Tibial nerve (tissue), 4 donors: ENCODE results near the gene GPX6. TPM values are rescaled to one million over a fixed set of nuclear protein-coding genes. Genes with fewer than 3 reads are reported as not detected.
"Not testable (repeated sequence)": the region's sequence is repeated elsewhere in the genome, so short reads cannot be mapped to it uniquely, and the experiment has no call there.

Experiments
- DNase-seq, 2 donors: peaks; one replicate each; pipeline ENCODE4 v3.0.0-alpha.2; 2019; ENCODE audit warnings: low spot score in 2 of 2
- H3K27ac ChIP-seq, 4 donors: fragments of 200-600 bp; sonication (generic) in 3 of 4; one replicate each; pipeline ENCODE4 v1.5.1; 2017 to 2019; ENCODE audit warnings: mild to moderate bottlenecking in 1 of 4
- H3K27me3 ChIP-seq, 2 donors: fragments of 200-600 bp; sonication (generic) in 1 of 2; one replicate each; pipeline versions ENCODE4 v1.5.1 to v1.6.0; 2017 to 2019
- H3K36me3 ChIP-seq, 3 donors: fragments of 200-600 bp; sonication (generic); one replicate each; pipeline ENCODE4 v1.5.1; 2018 to 2019
- H3K4me1 ChIP-seq, 4 donors: fragments of 200-600 bp; sonication (generic) in 3 of 4; one replicate each; pipeline ENCODE4 v1.5.1; 2017 to 2019
- H3K4me3 ChIP-seq, 4 donors: fragments of 200-600 bp; sonication (generic) in 3 of 4; one replicate each; pipeline ENCODE4 v1.5.1; 2017 to 2019; ENCODE audit warnings: mild to moderate bottlenecking in 1 of 4, moderate library complexity in 1 of 4
- H3K9me3 ChIP-seq, 4 donors: fragments of 200-600 bp; sonication (generic) in 3 of 4; one replicate each; pipeline ENCODE4 v1.5.1; 2017 to 2019
- EP300 ChIP-seq, 2 donors: sonication (generic); formaldehyde crosslinking; IDR thresholded peaks; one replicate each; pipeline ENCODE4 v1.6.1; 2017; ENCODE audit warnings: antibody characterized with exemption in 2 of 2, mild to moderate bottlenecking in 1 of 2
- POLR2A ChIP-seq, 2 donors: fragments of 450-650 bp; IDR thresholded peaks; one replicate each; pipeline ENCODE4 v1.6.1; 2017; ENCODE audit warnings: antibody characterized with exemption in 2 of 2, mild to moderate bottlenecking in 2 of 2, moderate library complexity in 2 of 2
- WGBS, 2 donors: methylation state at CpG; one replicate each; pipeline ENCODE4 v1.1.5; 2018; 5-methylcytosine and 5-hydroxymethylcytosine counted together
- total RNA-seq, 4 donors: library from RNA; depleted of rRNA; stranded (reverse); fragments of >200 nt; gene quantifications; one replicate each; pipeline ENCODE4 v1.1.0, GENCODE V29; 2016
- TF ChIP-seq, protein P1 (sequence below), 5 experiments: fragments of 200-600 bp in 3 of 5; fragments of 450-650 bp in 2 of 5; sonication (generic) in 3 of 5; IDR thresholded peaks; one replicate each; pipeline ENCODE4 v1.5.1; 2016 to 2019; ENCODE audit warnings: antibody characterized with exemption in 5 of 5, mild to moderate bottlenecking in 3 of 5, moderate library complexity in 2 of 5

The GPX6 gene
- total RNA-seq, 4 donors from 2014 or later = not detected

DNA sequence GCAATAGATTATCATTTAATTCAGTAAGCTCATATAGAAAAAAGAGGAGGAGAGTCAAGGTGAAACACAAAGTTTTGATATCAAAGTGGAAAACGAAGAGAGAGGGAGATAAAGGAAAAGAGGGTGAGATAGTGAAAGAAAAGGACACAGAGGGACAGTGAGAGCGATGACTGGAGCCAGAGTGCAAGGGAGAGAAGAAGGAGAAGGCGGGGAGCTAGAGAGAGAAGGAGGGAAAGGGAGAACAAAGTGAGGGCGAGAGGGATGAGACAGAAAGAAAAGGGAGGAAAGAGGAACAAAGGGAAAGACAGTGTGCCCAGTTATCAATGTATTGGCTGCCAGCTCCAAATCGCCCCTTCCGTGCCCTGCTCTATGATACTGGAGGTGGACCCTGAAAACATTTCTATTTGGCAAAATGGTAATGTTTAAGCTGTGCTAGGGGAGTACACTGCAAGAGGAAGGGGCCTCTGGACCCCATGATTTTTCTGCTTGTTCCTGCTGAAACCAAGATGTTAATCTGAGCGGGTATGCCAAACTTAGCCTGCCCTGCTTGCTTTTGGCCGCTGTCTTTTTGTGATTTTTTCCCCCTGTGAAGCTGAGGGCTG, 37.9 kb upstream of the GPX6 start:
- Histone ChIP-seq H3K27ac (no peak overlapping the region), H3K4me1 (peaks cover 0 to 4% (median 0%) of the 10 kb centered on the region in 4 donors), H3K9me3 (no peaks in the 10 kb centered on the region), H3K27me3 (peaks cover 0 to 9% of the 10 kb centered on the region in 2 donors), H3K4me3 (peak overlapping the region in 2 of 4 donors; percentile 15 to 23), H3K36me3 (no peaks in the 10 kb centered on the region)
- WGBS, 2 donors = 44 to 51% methylated on average over 8 of the region's 8 CpGs
- no peak for DNase-seq
- TF ChIP-seq EP300 (IDR thresholded peaks at IDR 0.05) = no peak
- no peak for TF ChIP-seq POLR2A (IDR thresholded peaks at IDR 0.05)
- TF ChIP-seq, protein P1, sequence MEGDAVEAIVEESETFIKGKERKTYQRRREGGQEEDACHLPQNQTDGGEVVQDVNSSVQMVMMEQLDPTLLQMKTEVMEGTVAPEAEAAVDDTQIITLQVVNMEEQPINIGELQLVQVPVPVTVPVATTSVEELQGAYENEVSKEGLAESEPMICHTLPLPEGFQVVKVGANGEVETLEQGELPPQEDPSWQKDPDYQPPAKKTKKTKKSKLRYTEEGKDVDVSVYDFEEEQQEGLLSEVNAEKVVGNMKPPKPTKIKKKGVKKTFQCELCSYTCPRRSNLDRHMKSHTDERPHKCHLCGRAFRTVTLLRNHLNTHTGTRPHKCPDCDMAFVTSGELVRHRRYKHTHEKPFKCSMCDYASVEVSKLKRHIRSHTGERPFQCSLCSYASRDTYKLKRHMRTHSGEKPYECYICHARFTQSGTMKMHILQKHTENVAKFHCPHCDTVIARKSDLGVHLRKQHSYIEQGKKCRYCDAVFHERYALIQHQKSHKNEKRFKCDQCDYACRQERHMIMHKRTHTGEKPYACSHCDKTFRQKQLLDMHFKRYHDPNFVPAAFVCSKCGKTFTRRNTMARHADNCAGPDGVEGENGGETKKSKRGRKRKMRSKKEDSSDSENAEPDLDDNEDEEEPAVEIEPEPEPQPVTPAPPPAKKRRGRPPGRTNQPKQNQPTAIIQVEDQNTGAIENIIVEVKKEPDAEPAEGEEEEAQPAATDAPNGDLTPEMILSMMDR (IDR thresholded peaks at IDR 0.05) = no peak

DNA sequence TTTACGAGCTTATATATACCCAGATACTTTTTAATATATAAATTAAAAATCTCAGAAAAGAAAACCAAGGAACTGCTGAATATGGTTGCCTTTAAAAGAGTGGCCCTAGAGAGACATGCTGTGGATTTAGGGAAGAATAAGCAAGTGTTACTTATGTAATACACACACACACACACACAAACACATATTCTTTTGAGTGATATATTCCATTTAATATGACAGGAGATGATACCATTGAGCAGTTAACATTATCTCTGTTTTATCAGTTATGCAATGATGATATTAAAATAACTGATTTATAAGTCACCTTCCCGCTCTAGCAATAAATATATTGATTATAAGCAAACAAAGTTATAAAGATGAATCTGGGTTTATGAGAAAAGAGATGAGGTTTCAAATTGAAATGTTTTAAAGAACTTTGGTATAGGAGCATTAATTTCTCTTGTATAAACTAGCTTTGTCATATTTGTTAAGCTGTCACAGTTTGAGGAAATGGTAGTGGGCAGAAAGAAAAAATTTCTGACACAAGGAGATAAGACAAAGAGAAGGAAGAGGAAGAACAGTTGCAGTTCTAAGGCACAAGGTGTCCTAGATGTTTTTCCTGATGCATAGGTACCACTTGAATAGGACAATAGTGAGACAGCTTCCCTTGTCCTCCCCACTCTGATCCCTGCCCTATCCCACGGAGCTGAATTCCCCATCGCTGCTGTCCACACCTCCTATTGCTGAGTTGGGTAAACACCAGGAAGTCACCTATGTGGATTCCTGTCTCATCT, 36.5 kb upstream of the GPX6 start:
- H3K27ac ChIP-seq = no peak overlapping the region
- no peak for TF ChIP-seq EP300 (IDR thresholded peaks at IDR 0.05)
- no peaks in the 10 kb centered on the region for H3K9me3 ChIP-seq
- 67 to 78% methylated on average over 4 of the region's 4 CpGs for WGBS, 2 donors
- H3K36me3 ChIP-seq = no peaks in the 10 kb centered on the region
- no peak overlapping the region for H3K4me3 ChIP-seq
- H3K27me3 ChIP-seq = peaks cover 0 to 9% of the 10 kb centered on the region in 2 donors
- DNase-seq = no peak
- H3K4me1 ChIP-seq = peaks cover 0 to 4% (median 0%) of the 10 kb centered on the region in 4 donors

DNA sequence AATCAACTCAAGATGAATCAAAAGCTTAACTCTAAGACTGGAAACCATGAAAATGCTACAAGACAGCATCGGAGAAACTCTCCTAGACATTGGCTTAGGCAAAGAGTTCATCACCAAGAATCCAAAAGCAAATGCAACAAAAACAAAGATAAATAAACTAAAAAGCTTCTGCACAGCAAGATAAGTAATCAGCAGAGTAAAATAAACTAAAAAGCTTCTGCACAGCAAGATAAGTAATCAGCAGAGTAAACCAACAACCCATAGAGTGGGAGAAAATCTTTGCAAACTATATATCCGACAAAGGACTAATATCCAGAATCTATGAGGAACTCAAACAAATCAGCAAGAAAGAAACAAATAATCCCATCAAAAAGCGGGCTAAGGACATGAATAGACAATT, 31.4 kb upstream of the GPX6 start:
- not testable (repeated sequence) for H3K27ac ChIP-seq, H3K36me3 ChIP-seq, DNase-seq, H3K27me3 ChIP-seq, H3K9me3 ChIP-seq, H3K4me3 ChIP-seq
- H3K4me1 ChIP-seq = peaks cover 0 to 19% (median 0%) of the 10 kb centered on the region in 4 donors
- WGBS, 2 donors = 87 to 97% methylated on average over 3 of the region's 3 CpGs

DNA sequence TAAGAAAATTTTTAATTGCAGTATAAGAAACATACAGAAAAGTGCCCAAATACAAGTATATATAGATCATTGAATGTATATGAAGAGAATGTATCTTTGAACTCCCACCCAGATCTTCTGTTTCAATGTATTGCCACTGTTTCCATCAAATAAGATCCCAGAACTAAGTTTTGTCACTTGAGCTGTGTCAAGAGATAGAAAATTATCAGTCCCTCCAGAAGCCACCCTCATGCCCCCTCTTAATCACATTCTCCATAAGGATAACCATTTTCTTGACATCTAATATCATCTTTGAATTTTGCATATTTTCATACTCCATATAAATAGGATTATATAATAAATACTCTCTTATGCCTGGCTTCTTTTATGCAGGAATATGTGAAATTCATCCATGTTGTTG, 30.4 kb upstream of the GPX6 start:
- Histone ChIP-seq H3K4me3 (no peak overlapping the region), H3K27ac (no peak overlapping the region), H3K4me1 (peaks cover 0 to 19% (median 0%) of the 10 kb centered on the region in 4 donors), H3K27me3 (no peaks in the 10 kb centered on the region), H3K9me3 (peaks cover 0 to 6% (median 0%) of the 10 kb centered on the region in 4 donors), H3K36me3 (no peaks in the 10 kb centered on the region)
- TF ChIP-seq, protein P1 (IDR thresholded peaks at IDR 0.05) = no peak
- no peak for TF ChIP-seq EP300 (IDR thresholded peaks at IDR 0.05)
- TF ChIP-seq POLR2A (IDR thresholded peaks at IDR 0.05) = no peak
- DNase-seq = no peak

DNA sequence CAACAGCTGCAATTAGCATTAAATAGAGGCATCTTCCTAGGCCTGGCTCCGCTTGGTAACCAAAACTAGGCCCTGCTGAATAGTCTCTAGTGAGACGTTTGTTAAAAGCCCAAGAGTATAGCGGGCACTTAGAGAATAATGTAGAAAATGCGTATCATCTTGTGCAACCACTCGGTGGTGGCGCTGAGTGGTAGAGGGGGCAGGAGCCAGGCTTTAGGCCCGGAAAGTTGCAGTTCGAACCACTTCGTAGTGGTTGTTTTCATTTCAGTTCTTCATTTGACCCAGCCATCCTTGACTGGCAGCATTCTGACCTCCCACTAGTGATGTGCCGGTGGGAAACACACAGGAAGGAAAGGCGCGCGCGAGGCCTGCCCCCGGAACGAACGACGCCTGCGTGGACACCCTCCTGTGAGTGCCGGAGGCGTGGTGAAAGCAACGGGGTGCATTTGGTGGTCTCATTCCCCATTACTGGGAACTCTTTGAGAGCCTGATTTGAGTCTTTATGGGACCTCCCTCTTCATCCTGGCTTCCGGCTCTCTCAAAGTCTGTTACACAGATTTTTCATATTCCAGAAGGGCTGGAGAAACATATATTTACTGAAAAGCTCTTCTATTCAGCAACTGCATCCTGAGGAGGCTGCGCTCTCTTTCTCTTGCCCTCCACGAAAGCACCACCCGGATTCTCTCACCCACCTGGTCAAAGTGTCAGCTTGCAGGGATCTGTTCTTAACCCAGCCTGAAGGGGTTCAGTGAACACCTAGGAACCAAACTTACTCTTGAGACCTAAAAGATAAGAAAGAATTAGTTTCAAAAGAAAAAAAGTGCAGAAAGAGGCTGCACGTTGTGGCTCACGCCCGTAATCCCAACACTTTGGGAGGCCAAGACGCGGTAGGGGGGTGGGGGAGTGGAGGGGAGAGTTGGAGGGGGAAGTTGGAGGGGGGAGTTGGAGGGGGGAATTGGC, 28.3 kb upstream of the GPX6 start:
- H3K4me3 ChIP-seq = peak overlapping the region; percentile 0 to 40 (median 8)
- peaks cover 0 to 19% (median 0%) of the 10 kb centered on the region in 4 donors for H3K4me1 ChIP-seq
- H3K27me3 ChIP-seq = no peaks in the 10 kb centered on the region
- no peaks in the 10 kb centered on the region for H3K36me3 ChIP-seq
- 7% methylated on average over 31 of the region's 31 CpGs for WGBS, 2 donors
- peaks cover 0 to 11% (median 0%) of the 10 kb centered on the region in 4 donors for H3K9me3 ChIP-seq
- no peak overlapping the region for H3K27ac ChIP-seq
- no peak for TF ChIP-seq EP300 (IDR thresholded peaks at IDR 0.05)
- TF ChIP-seq POLR2A (IDR thresholded peaks at IDR 0.05) = no peak
- TF ChIP-seq, protein P1 (IDR thresholded peaks at IDR 0.05) = no peak
- DNase-seq = no peak
